CD4-positive, alpha-beta T cell treated with Interleukin-17A for 1 hour (primary cell): ENCODE measurements around the gene ORC6.
A peak's percentile ranks its signal among the peaks of the same experiment; 100 is the strongest.

Experiments
- DNase-seq: peaks from one replicate; pipeline ENCODE4 v3.0.0-alpha.2; 2020

The ORC6 gene

GRCh38 chr16:46733319-46733830, 43.9 kb downstream of the ORC6 start:
- no peak for DNase-seq

- DNase-seq = no peak
Observed at GRCh38 chr16:46736695-46737094, 47.2 kb downstream of the ORC6 start.

GRCh38 chr16:46737621-46738214, 48.3 kb downstream of the ORC6 start:
- no peak for DNase-seq

GRCh38 chr16:46739934-46740333, 50.5 kb downstream of the ORC6 start:
- no peak for DNase-seq

- DNase-seq = peak; percentile 1
Observed at GRCh38 chr16:46743232-46743719, 53.8 kb downstream of the ORC6 start.

GRCh38 chr16:46745617-46746016, 56.2 kb downstream of the ORC6 start:
- DNase-seq = no peak

- no peak for DNase-seq
Observed at GRCh38 chr16:46746821-46747776, 57.6 kb downstream of the ORC6 start.
